ENCODE measurements around the gene TRIM15.

TRIM15 gene

DNA sequence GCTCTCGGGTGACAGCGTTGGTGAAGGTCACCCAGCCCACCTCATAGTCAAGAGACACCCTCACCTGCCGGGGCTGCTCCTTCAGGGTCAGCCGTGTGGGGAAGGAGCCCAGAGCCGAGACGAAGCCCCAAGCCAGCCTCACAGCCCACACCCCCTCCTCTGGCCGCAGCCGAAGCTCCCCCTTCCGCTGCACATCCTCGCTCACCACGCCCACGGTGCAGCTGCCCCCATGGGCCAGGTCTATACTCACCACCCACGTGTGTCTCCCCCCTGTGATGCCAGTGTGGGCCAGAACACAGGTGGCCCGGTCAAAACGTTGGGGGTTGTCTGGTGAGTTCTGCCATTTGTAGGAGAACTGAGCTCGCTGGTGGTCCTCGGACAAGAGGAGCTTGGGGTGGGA is 9.3 kb upstream of the TRIM15 start:
- Histone ChIP-seq H4K20me1 (ENCODE audit: insufficient read depth, low read length) (no peaks in the 10 kb centered on the region), H3K27ac (ENCODE audit: low read depth, low read length, poor library complexity, severe bottlenecking) (no peak overlapping the region), H3K9me3 (ENCODE audit: low read length) (no peaks in the 10 kb centered on the region), H3K4me1 (ENCODE audit: insufficient read depth, low read length, severe bottlenecking) (no peaks in the 10 kb centered on the region), H3K9ac (ENCODE audit: low read length) (no peak overlapping the region), H3K27me3 (ENCODE audit: insufficient read depth, low read length) (peaks cover 4% of the 10 kb centered on the region), H3K36me3 (ENCODE audit: insufficient read depth, low read length) (no peaks in the 10 kb centered on the region), H3K9me2 (ENCODE audit: low read depth, low read length) (no peaks in the 10 kb centered on the region), H3F3A (ENCODE audit: insufficient read depth, low read length) (no peaks in the 10 kb centered on the region), H2AFZ (ENCODE audit: low read length) (no peak overlapping the region), H3K79me2 (ENCODE audit: insufficient read depth, low read length) (no peaks in the 10 kb centered on the region), H3K4me3 (ENCODE audit: low read depth, low read length, poor library complexity, severe bottlenecking) (no peak overlapping the region), H3K4me2 (ENCODE audit: low read length) (no peak overlapping the region)
- TF ChIP-seq EZH2 (IDR thresholded peaks at IDR 0.05; ENCODE audit: borderline replicate concordance, low read length) (no peak), CTCF (IDR thresholded peaks at IDR 0.05; ENCODE audit: low read length) (no peak)

- Histone ChIP-seq H3K36me3 (ENCODE audit: insufficient read depth, low read length) (no peaks in the 10 kb centered on the region), H3K27ac (ENCODE audit: low read depth, low read length, poor library complexity, severe bottlenecking) (no peak overlapping the region), H3F3A (ENCODE audit: insufficient read depth, low read length) (no peaks in the 10 kb centered on the region), H3K4me2 (ENCODE audit: low read length) (no peak overlapping the region), H3K4me3 (ENCODE audit: low read depth, low read length, poor library complexity, severe bottlenecking) (no peak overlapping the region), H3K9me2 (ENCODE audit: low read depth, low read length) (no peaks in the 10 kb centered on the region), H3K27me3 (ENCODE audit: insufficient read depth, low read length) (peaks cover 4% of the 10 kb centered on the region), H4K20me1 (ENCODE audit: insufficient read depth, low read length) (no peaks in the 10 kb centered on the region), H3K79me2 (ENCODE audit: insufficient read depth, low read length) (no peaks in the 10 kb centered on the region), H2AFZ (ENCODE audit: low read length) (no peak overlapping the region), H3K9ac (ENCODE audit: low read length) (no peak overlapping the region), H3K9me3 (ENCODE audit: low read length) (no peaks in the 10 kb centered on the region), H3K4me1 (ENCODE audit: insufficient read depth, low read length, severe bottlenecking) (no peaks in the 10 kb centered on the region)
- TF ChIP-seq EZH2 (IDR thresholded peaks at IDR 0.05; ENCODE audit: borderline replicate concordance, low read length) = no peak
- no peak for TF ChIP-seq CTCF (IDR thresholded peaks at IDR 0.05; ENCODE audit: low read length)
Observed at GRCh38 chr6:30154709-30155519, 8.4 kb upstream of the TRIM15 start.

DNA sequence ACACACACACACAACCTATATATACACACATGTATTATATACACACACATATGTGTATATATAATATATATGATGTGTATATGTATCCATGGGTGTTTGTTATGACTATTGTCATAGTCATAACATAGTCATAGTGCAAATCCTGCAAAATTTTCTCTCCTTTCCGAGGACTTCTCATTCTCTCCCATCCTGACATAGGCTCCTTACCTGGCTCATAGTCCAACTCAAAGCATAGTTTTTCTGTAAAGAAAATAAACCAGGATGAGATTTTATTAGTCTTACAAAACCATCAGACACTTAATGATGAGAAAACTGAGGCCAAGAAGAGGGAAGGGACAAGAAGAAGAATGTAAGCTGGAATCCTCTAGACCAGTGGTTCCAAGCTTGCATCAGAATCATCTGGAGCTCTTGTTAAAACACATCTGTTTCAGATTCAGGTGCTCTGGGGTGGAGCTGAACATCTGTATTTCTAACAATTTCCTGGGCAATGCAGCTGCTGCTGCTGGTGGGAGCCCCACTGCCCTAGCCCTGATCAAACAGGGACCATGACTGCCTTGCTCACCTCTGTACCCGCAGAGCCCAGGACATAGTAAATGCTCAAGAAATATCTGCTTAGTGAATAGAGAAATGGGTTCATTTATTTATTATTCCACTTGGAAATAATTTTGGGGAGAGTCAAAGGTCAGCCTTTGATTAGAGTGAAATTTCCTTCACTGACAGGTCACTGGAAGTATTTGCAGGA is 7.7 kb upstream of the TRIM15 start:
- Histone ChIP-seq H3K27me3 (ENCODE audit: insufficient read depth, low read length) (peaks cover 4% of the 10 kb centered on the region), H3K36me3 (ENCODE audit: insufficient read depth, low read length) (no peaks in the 10 kb centered on the region), H3K4me3 (ENCODE audit: low read depth, low read length, poor library complexity, severe bottlenecking) (no peak overlapping the region), H3F3A (ENCODE audit: insufficient read depth, low read length) (no peaks in the 10 kb centered on the region), H2AFZ (ENCODE audit: low read length) (no peak overlapping the region), H4K20me1 (ENCODE audit: insufficient read depth, low read length) (no peaks in the 10 kb centered on the region), H3K79me2 (ENCODE audit: insufficient read depth, low read length) (no peaks in the 10 kb centered on the region), H3K4me1 (ENCODE audit: insufficient read depth, low read length, severe bottlenecking) (no peaks in the 10 kb centered on the region), H3K27ac (ENCODE audit: low read depth, low read length, poor library complexity, severe bottlenecking) (no peak overlapping the region), H3K9me2 (ENCODE audit: low read depth, low read length) (no peaks in the 10 kb centered on the region), H3K9ac (ENCODE audit: low read length) (no peak overlapping the region), H3K9me3 (ENCODE audit: low read length) (no peaks in the 10 kb centered on the region), H3K4me2 (ENCODE audit: low read length) (no peak overlapping the region)
- TF ChIP-seq EZH2 (IDR thresholded peaks at IDR 0.05; ENCODE audit: borderline replicate concordance, low read length) (no peak), CTCF (IDR thresholded peaks at IDR 0.05; ENCODE audit: low read length) (no peak)
